Thyroid gland (tissue), 4 donors: ENCODE results near the gene RBM48.

Experiments
- CTCF ChIP-seq, 6 experiments: fragments of 200-600 bp in 3 of 6; fragments of 450-650 bp in 3 of 6; sonication (generic) in 3 of 6; IDR thresholded peaks; one replicate each; pipeline ENCODE4 v1.5.1; 2016 to 2019; ENCODE audit warnings: antibody characterized with exemption in 6 of 6, mild to moderate bottlenecking in 2 of 6, inconsistent platforms in 1 of 6, moderate library complexity in 1 of 6
- POLR2A ChIP-seq, 2 donors: fragments of 450-650 bp; IDR thresholded peaks; one replicate each; pipeline ENCODE4 v1.6.1; 2017; ENCODE audit warnings: antibody characterized with exemption in 2 of 2, mild to moderate bottlenecking in 2 of 2, moderate library complexity in 1 of 2

- peak in 3 of 6 experiments; percentile 21 to 61 (median 31) for TF ChIP-seq CTCF (IDR thresholded peaks at IDR 0.05)
- peak in 1 of 2 donors; percentile 68 for TF ChIP-seq POLR2A (IDR thresholded peaks at IDR 0.05)
Measured at GRCh38 chr7:92528188-92528957, at the start of gene RBM48, which contains the start of gene PEX1.
